Measurements from ENCODE around the gene ATF7IP. TPM values are rescaled to one million over a fixed set of nuclear protein-coding genes. Genes with fewer than 3 reads are reported as not detected.
A peak's percentile ranks its signal among the peaks of the same experiment; 100 is the strongest.
"Not testable (repeated sequence)": the region's sequence is repeated elsewhere in the genome, so short reads cannot be mapped to it uniquely, and the experiment has no call there.

Gene ATF7IP, protein sequence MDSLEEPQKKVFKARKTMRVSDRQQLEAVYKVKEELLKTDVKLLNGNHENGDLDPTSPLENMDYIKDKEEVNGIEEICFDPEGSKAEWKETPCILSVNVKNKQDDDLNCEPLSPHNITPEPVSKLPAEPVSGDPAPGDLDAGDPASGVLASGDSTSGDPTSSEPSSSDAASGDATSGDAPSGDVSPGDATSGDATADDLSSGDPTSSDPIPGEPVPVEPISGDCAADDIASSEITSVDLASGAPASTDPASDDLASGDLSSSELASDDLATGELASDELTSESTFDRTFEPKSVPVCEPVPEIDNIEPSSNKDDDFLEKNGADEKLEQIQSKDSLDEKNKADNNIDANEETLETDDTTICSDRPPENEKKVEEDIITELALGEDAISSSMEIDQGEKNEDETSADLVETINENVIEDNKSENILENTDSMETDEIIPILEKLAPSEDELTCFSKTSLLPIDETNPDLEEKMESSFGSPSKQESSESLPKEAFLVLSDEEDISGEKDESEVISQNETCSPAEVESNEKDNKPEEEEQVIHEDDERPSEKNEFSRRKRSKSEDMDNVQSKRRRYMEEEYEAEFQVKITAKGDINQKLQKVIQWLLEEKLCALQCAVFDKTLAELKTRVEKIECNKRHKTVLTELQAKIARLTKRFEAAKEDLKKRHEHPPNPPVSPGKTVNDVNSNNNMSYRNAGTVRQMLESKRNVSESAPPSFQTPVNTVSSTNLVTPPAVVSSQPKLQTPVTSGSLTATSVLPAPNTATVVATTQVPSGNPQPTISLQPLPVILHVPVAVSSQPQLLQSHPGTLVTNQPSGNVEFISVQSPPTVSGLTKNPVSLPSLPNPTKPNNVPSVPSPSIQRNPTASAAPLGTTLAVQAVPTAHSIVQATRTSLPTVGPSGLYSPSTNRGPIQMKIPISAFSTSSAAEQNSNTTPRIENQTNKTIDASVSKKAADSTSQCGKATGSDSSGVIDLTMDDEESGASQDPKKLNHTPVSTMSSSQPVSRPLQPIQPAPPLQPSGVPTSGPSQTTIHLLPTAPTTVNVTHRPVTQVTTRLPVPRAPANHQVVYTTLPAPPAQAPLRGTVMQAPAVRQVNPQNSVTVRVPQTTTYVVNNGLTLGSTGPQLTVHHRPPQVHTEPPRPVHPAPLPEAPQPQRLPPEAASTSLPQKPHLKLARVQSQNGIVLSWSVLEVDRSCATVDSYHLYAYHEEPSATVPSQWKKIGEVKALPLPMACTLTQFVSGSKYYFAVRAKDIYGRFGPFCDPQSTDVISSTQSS
- polyA plus RNA-seq (2013), result 40.3 TPM

DNA sequence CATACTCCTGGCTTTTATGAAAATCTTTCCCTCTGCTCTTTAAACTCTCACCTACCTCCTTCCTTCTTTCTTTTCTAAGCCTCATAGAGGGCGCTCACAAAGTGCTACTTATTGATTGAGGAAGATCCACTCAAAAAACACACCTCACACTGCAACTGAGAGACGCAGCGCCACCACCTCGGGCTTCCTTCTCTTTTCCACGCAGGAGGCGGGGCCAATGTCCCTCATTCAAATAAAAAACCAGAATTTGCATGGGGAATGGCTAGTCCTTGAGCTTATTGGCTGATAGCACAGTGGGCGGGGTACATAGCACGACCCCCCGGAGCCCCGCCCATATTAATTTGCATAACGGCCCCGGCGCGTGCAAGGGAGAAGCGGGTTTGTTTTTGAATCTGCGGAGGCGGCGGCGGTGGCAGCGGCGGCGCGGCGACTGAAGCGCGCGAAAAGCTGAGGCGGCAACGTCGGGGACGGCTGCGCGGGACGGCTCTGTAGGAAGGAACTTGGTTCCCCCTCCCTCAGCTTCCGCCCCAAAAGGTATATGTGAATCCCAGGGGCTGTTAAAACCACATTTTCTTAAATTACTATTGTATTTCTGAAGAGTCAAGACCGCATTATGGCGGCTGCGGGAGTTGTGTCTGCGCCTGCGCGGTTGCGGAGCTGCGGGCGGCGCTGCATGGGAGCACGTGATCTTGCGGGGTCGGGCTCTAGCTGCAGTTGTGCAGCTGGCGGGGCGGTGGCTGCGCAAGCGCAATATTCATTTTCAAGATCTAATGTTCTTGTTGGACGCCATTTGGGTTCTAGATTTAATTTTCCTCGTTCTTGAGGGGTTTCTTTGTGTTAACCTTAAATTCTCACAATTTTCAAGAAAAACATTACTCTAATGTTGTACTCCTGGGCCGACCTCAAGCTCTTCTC lies at the start of gene ATF7IP:
ATF7IP (plus strand) TSS at position 389 of the 915 bp plus-strand sequence. CDS start 58,234 bp downstream, outside the sequence.
- POLR2A ChIA-PET, result interaction anchor here (0.6 to 1.4 kb wide), 5 partner anchors 36 to 108 kb away, joined by 3 to 5 read pairs (median 3); no protein-coding TSS in a partner anchor
- H3K36me3 ChIP-seq (ENCODE audit: control insufficient read depth in 4 of 4, insufficient read depth in 4 of 4, low read length in 3 of 4), result peaks cover 3 to 11% (median 5%) of the 10 kb centered on the region in 4 experiments
- peak; percentile 99 to 100 (median 99) for DNase-seq
- H3K4me3 ChIP-seq (ENCODE audit: control insufficient read depth in 1 of 7, extremely low read depth in 1 of 7, insufficient read depth in 4 of 7, low read depth in 2 of 7, low read length in 6 of 7), result peak within 1 kb of the TSS; percentile 74 to 91 (median 84)
- WGBS (ENCODE audit: insufficient coverage), result 0% methylated on average over 44 of the region's 55 CpGs
- H3K9me3 ChIP-seq (ENCODE audit: control extremely low read depth in 1 of 5, control insufficient read depth in 4 of 5, insufficient read depth in 2 of 5, low read depth in 1 of 5, low read length in 4 of 5), result no peaks in the 10 kb centered on the region
- H3K27ac ChIP-seq (ENCODE audit: insufficient read depth in 1 of 2, low read depth in 1 of 2, low read length in 2 of 2, poor library complexity in 1 of 2, severe bottlenecking in 2 of 2), result peak within 1 kb of the TSS; percentile 90 to 96
- CTCF ChIA-PET, result interaction anchor here (0.6 to 2.7 kb wide), 21 partner anchors 11 to 128 kb away, joined by 3 to 25 read pairs (median 5); no protein-coding TSS in a partner anchor
- H3K27me3 ChIP-seq (replicated peaks in 2 of 5; ENCODE audit: control insufficient read depth in 4 of 5, insufficient read depth in 5 of 5, low read length in 4 of 5), result no peaks in the 10 kb centered on the region
- H3K4me1 ChIP-seq (ENCODE audit: control extremely low read depth in 1 of 4, control insufficient read depth in 4 of 4, insufficient read depth in 4 of 4, low read length in 3 of 4), result peaks cover 8 to 23% (median 13%) of the 10 kb centered on the region in 4 experiments

DNA sequence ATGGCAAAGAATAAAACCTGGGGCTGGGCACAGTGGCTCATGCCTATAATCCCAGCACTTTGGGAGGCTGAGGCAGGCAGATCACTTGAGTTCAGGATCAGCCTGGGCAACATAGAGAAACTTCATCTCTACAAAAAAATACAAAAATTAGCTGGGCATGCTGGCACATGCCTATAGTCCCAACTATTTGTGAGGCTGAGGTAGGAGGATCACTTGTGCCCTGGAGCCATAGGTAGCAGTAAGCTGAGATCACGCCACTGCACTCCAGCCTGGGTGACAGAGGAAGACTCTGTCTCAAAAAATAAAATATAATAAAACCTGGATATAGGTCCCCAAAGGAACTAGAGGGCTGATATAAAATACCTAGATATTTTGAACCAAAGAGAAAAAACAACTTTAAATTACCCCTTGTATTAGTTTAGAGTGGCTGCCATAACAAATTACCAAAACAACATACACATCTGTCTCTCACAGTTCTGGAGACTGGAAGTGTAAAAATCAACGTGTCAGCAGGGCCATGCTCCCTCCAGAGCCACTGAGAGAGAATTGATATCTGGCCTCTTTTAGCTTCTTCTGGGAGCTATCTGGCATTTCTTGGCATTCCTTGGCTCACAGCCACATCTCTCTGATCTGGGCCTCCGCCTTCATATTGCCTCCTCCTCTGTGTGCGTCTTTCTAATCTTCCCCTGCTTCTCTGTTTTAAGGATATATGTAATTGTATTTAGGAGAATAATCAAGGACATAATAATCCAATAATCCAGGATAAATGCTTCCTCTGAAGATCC lies 47.9 kb upstream of the ATF7IP start:
- Histone ChIP-seq H3K36me3 (ENCODE audit: control insufficient read depth in 4 of 4, insufficient read depth in 4 of 4, low read length in 3 of 4) (no peaks in the 10 kb centered on the region), H3K4me1 (ENCODE audit: control extremely low read depth in 1 of 4, control insufficient read depth in 4 of 4, insufficient read depth in 4 of 4, low read length in 3 of 4) (no peaks in the 10 kb centered on the region), H3K27me3 (replicated peaks in 2 of 5; ENCODE audit: control insufficient read depth in 4 of 5, insufficient read depth in 5 of 5, low read length in 4 of 5) (no peaks in the 10 kb centered on the region), H3K9me3 (ENCODE audit: control extremely low read depth in 1 of 5, control insufficient read depth in 4 of 5, insufficient read depth in 2 of 5, low read depth in 1 of 5, low read length in 4 of 5) (no peaks in the 10 kb centered on the region), H3K4me3 (ENCODE audit: control insufficient read depth in 1 of 7, extremely low read depth in 1 of 7, insufficient read depth in 4 of 7, low read depth in 2 of 7, low read length in 6 of 7) (no peak overlapping the region), H3K27ac (ENCODE audit: insufficient read depth in 1 of 2, low read depth in 1 of 2, low read length in 2 of 2, poor library complexity in 1 of 2, severe bottlenecking in 2 of 2) (no peak overlapping the region)
- POLR2A ChIA-PET, result no interaction called here
- CTCF ChIA-PET, result interaction anchor here (0.8 kb wide), 1 partner anchor 35 kb away, joined by 4 read pairs; no protein-coding TSS in a partner anchor
- 100% methylated on average over 1 of the region's 4 CpGs for WGBS (ENCODE audit: insufficient coverage)
- DNase-seq, result no peak

DNA sequence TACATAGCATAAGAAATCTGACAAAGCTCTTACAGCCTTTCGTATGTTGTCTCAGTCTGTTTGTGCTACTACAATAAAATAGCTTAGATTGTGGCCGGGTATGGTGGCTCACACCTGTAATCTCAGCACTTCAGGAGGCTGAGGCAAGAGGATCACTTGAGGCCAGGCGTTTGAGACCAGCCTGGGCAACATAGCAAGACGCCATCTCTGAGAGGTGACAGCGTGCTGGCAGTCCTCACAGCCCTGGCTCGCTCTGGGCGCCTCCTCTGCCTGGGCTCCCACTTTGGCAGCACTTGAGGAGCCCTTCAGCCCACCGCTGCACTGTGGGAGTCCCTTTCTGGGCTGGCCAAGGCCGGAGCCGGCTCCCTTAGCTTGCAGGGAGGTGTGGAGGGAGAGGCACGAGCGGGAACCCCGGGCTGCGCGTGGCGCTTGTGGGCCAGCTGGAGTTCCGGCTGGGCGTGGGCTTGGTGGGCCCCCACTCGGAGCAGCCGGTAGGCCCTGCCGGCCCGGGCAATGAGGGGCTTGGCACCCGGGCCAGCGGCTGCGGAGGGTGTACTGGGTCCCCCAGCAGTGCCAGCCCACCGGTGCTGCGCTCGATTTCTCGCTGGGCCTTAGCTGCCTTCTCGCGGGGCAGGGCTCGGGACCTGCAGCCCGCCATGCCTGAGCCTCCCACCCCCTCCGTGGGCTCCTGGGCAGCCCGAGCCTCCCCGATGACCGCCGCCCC lies 45.6 kb upstream of the ATF7IP start:
- POLR2A ChIA-PET, result interaction anchor here (0.6 kb wide), 1 partner anchor 77 kb away, joined by 3 read pairs; no protein-coding TSS in a partner anchor
- 96% methylated on average over 26 of the region's 38 CpGs for WGBS (ENCODE audit: insufficient coverage)
- DNase-seq; H3K27me3 ChIP-seq (replicated peaks in 2 of 5; ENCODE audit: control insufficient read depth in 4 of 5, insufficient read depth in 5 of 5, low read length in 4 of 5); H3K4me1 ChIP-seq (ENCODE audit: control extremely low read depth in 1 of 4, control insufficient read depth in 4 of 4, insufficient read depth in 4 of 4, low read length in 3 of 4); H3K36me3 ChIP-seq (ENCODE audit: control insufficient read depth in 4 of 4, insufficient read depth in 4 of 4, low read length in 3 of 4); H3K27ac ChIP-seq (ENCODE audit: insufficient read depth in 1 of 2, low read depth in 1 of 2, low read length in 2 of 2, poor library complexity in 1 of 2, severe bottlenecking in 2 of 2); H3K9me3 ChIP-seq (ENCODE audit: control extremely low read depth in 1 of 5, control insufficient read depth in 4 of 5, insufficient read depth in 2 of 5, low read depth in 1 of 5, low read length in 4 of 5); H3K4me3 ChIP-seq (ENCODE audit: control insufficient read depth in 1 of 7, extremely low read depth in 1 of 7, insufficient read depth in 4 of 7, low read depth in 2 of 7, low read length in 6 of 7): not testable (repeated sequence)
- CTCF ChIA-PET, result interaction anchor here (2.0 kb wide), 1 partner anchor 11 kb away, joined by 6 read pairs; no protein-coding TSS in a partner anchor

DNA sequence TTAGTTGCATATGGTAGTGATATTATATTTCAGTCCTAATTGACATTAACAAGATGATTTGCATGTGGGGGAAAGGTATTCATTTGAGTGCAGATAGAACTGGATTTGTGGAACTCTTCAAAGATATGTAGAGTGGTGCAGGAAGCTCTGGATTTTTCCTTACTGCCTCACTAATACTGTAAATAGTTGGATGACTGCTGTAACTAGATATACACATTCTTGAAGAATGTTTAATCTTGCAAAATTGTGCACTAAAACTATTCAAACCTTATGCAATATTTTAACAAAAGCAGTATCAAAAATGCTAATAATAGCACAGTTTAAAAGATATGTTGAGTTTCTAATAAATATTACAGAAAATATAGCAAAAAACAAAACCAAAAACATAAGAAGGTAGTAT lies 43.1 kb upstream of the ATF7IP start:
- H3K4me1 ChIP-seq (ENCODE audit: control extremely low read depth in 1 of 4, control insufficient read depth in 4 of 4, insufficient read depth in 4 of 4, low read length in 3 of 4), result peaks cover 0 to under 1% (median 0%) of the 10 kb centered on the region in 4 experiments
- DNase-seq, result no peak
- ChIA-PET POLR2A (no interaction called here), CTCF (interaction anchor here (0.6 kb wide), 1 partner anchor 13 kb away, joined by 3 read pairs; no protein-coding TSS in a partner anchor)
- H3K27ac ChIP-seq (ENCODE audit: insufficient read depth in 1 of 2, low read depth in 1 of 2, low read length in 2 of 2, poor library complexity in 1 of 2, severe bottlenecking in 2 of 2), result no peak overlapping the region
- no peak overlapping the region for H3K4me3 ChIP-seq (ENCODE audit: control insufficient read depth in 1 of 7, extremely low read depth in 1 of 7, insufficient read depth in 4 of 7, low read depth in 2 of 7, low read length in 6 of 7)
- no peaks in the 10 kb centered on the region for H3K36me3 ChIP-seq (ENCODE audit: control insufficient read depth in 4 of 4, insufficient read depth in 4 of 4, low read length in 3 of 4)
- H3K27me3 ChIP-seq (replicated peaks in 2 of 5; ENCODE audit: control insufficient read depth in 4 of 5, insufficient read depth in 5 of 5, low read length in 4 of 5), result no peaks in the 10 kb centered on the region
- no peaks in the 10 kb centered on the region for H3K9me3 ChIP-seq (ENCODE audit: control extremely low read depth in 1 of 5, control insufficient read depth in 4 of 5, insufficient read depth in 2 of 5, low read depth in 1 of 5, low read length in 4 of 5)

DNA sequence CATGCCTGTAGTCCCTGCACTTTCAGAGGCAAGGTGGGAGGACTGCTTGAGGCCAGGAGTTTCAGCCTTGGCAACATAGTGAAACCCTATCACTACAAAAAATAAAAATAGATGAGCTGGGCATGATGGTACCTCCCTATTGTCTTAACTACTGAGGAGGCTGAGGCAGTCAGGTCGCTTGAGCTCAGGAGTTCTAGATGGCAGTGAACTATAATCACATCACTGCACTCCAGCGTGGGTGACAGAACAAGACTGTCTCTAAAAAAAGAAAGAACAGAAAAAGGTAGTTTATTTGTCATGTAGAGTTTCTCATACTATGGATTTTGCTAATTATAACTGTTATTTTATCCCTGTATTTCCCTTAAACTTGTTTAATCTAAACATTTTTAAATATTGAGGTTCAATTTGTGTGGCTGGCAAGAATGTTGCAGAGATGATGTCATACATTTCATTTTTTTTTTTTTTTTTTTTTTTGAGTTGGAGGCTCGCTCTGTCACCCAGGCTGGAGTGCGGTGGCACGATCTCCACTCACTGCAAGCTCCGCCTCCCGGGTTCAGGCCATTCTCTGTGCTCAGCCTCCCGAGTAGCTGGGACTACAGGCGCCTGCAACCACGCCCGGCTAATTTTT lies 39.7 kb upstream of the ATF7IP start:
- Histone ChIP-seq H3K27ac (ENCODE audit: insufficient read depth in 1 of 2, low read depth in 1 of 2, low read length in 2 of 2, poor library complexity in 1 of 2, severe bottlenecking in 2 of 2) (no peak overlapping the region), H3K4me3 (ENCODE audit: control insufficient read depth in 1 of 7, extremely low read depth in 1 of 7, insufficient read depth in 4 of 7, low read depth in 2 of 7, low read length in 6 of 7) (no peak overlapping the region), H3K36me3 (ENCODE audit: control insufficient read depth in 4 of 4, insufficient read depth in 4 of 4, low read length in 3 of 4) (no peaks in the 10 kb centered on the region), H3K27me3 (replicated peaks in 2 of 5; ENCODE audit: control insufficient read depth in 4 of 5, insufficient read depth in 5 of 5, low read length in 4 of 5) (no peaks in the 10 kb centered on the region), H3K9me3 (ENCODE audit: control extremely low read depth in 1 of 5, control insufficient read depth in 4 of 5, insufficient read depth in 2 of 5, low read depth in 1 of 5, low read length in 4 of 5) (peaks cover 0 to under 1% (median 0%) of the 10 kb centered on the region in 5 experiments), H3K4me1 (ENCODE audit: control extremely low read depth in 1 of 4, control insufficient read depth in 4 of 4, insufficient read depth in 4 of 4, low read length in 3 of 4) (peaks cover 0 to 6% (median 4%) of the 10 kb centered on the region in 4 experiments)
- 100% methylated on average over 1 of the region's 11 CpGs for WGBS (ENCODE audit: insufficient coverage)
- no peak for DNase-seq
- ChIA-PET POLR2A (no interaction called here), CTCF (no interaction called here)
